Activated CD8-positive, alpha-beta memory T cell treated with anti-CD3 and anti-CD28 coated beads, Interleukin-2, amount 50 U/mL, for 24 hours (primary cell): ENCODE data around the gene MATN4.

Experiments used
- DNase-seq: peaks from one replicate; pipeline ENCODE4 v3.0.0-alpha.2; 2020; ENCODE audit errors: extremely low read depth

The MATN4 gene

GRCh38 chr20:45290677-45291355, 17.3 kb downstream of the MATN4 start:
- DNase-seq: peak; percentile 40

GRCh38 chr20:45289942-45290676, 18.0 kb downstream of the MATN4 start:
- DNase-seq: no peak

GRCh38 chr20:45288860-45289259, 19.2 kb downstream of the MATN4 start:
- DNase-seq: no peak

- DNase-seq: no peak
These were observed 19.7 kb downstream of the MATN4 start for GRCh38 chr20:45288376-45288775.

- DNase-seq: no peak
These were observed 24.5 kb downstream of the MATN4 start for GRCh38 chr20:45283551-45284057.

- no peak for DNase-seq
These were observed 25.2 kb downstream of the MATN4 start for GRCh38 chr20:45282700-45283550.

GRCh38 chr20:45279992-45280391, 28.1 kb downstream of the MATN4 start:
- no peak for DNase-seq

- DNase-seq: no peak
These were observed 32.8 kb downstream of the MATN4 start for GRCh38 chr20:45275338-45275737.

- no peak for DNase-seq
These were observed 38.3 kb downstream of the MATN4 start for GRCh38 chr20:45269754-45270270.

GRCh38 chr20:45269056-45269455, 39.0 kb downstream of the MATN4 start:
- no peak for DNase-seq

- no peak for DNase-seq
These were observed 39.6 kb downstream of the MATN4 start for GRCh38 chr20:45268531-45268930.

- DNase-seq: no peak
These were observed 41.1 kb downstream of the MATN4 start for GRCh38 chr20:45266977-45267376.

GRCh38 chr20:45263556-45264266, 44.4 kb downstream of the MATN4 start:
- DNase-seq: no peak

GRCh38 chr20:45258664-45259063, 49.4 kb downstream of the MATN4 start:
- no peak for DNase-seq

- no peak for DNase-seq
These were observed 49.8 kb downstream of the MATN4 start for GRCh38 chr20:45258259-45258658.

GRCh38 chr20:45257711-45258110, 50.4 kb downstream of the MATN4 start:
- DNase-seq: no peak

- DNase-seq: no peak
These were observed 50.9 kb downstream of the MATN4 start for GRCh38 chr20:45257161-45257560.

GRCh38 chr20:45254383-45255262, 53.5 kb downstream of the MATN4 start, which contains the start of gene SLPI:
Gene SLPI (minus strand): TSS chr20:45254564. CDS start chr20:45254543, 21 bp downstream.
- no peak for DNase-seq

GRCh38 chr20:45253261-45253660, 54.8 kb downstream of the MATN4 start:
- no peak for DNase-seq

- no peak for DNase-seq
These were observed 56.1 kb downstream of the MATN4 start for GRCh38 chr20:45251884-45252560.
